GM19397 (cell line): ENCODE measurements around the gene CA6.
"Not testable (repeated sequence)": the region's sequence is repeated elsewhere in the genome, so short reads cannot be mapped to it uniquely, and the experiment has no call there.

Source experiments
- ATAC-seq: cut with Tn5 transposase; IDR thresholded peaks from one replicate; pipeline ENCODE4 v1.9.1; 2021; ENCODE audit warnings: mild to moderate bottlenecking, moderate library complexity; ENCODE audit not compliant: unreplicated experiment

The CA6 gene

DNA sequence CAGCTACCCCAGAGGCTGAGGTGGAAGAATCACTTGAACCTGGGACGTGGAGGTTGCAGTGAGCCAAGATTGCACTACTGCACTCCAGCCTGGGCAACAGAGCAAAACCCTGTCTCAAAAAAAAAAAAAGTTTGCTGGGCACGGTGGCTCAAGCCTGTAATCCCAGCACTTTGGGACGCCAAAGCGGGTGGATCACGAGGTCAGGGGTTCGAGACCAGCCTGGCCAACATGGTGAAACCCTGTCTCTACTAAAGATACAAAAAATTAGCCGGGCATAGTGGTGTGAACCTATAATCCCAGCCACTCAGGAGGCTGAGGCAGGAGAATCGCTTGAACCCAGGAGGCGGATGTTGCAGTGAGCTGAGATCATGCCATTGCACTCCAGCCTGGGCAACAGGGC lies 23.2 kb downstream of the CA6 start:
- not testable (repeated sequence) for ATAC-seq

DNA sequence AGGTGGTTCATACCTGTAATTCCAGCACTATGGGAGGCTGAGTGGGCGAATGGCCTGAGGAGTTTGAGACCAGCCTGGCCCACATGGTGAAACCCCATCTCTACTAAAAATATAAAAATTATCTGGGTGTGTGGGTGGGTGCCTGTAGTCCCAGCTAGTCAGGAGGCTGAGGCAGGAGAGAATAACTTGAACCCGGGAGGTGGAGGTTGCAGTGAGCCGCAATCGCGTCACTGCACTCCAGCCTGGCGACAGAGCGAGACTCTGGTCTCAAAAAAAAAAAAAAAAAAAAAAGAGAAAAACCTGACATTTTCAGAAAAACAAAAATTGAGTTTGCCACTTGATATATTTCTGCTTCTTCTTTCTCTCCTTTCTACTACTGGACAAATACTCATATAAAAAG lies 24.3 kb downstream of the CA6 start:
- no peak for ATAC-seq

- no peak for ATAC-seq
Measured at GRCh38 chr1:8970870-8971337, 25.2 kb downstream of the CA6 start.

DNA sequence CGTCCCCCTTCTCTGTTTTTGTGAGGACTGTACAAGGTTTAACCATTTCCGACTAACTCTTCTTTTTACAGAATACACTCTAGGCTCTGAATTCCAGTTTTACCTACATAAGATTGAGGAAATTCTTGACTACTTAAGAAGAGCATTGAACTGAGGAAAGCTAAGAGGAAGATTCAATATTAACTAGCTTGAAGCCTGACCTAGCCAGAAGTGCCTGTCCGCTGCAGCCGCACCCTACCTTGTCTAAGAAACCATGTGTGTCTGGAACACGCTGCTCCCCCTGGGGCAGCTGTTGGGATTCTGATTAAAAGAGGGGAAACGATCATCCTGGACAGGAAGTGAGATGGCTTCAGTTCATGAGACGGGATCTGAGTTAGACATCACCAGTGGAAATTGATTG lies 28.9 kb downstream of the CA6 start:
- no peak for ATAC-seq

DNA sequence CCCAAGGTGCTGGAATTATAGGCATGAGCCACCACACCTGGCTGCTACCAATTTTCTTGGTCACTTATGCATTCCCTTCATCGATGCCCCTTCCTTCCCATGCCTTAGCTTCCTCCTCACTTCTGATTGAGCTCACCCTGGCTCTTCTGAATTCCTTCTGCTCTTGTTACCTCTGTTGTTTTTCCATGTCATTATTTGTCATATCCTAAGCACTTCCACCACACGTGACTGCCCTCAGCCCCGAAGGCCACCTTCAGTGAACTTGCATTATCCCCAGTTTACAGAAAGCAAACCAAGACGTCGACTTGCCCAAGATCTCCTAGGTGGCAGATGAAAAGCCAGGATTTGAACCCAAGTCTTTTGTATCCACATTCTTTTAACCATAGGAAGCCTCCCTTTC lies 30.7 kb downstream of the CA6 start:
- no peak for ATAC-seq

GRCh38 chr1:8976896-8977450 lies 31.3 kb downstream of the CA6 start:
- ATAC-seq = no peak

DNA sequence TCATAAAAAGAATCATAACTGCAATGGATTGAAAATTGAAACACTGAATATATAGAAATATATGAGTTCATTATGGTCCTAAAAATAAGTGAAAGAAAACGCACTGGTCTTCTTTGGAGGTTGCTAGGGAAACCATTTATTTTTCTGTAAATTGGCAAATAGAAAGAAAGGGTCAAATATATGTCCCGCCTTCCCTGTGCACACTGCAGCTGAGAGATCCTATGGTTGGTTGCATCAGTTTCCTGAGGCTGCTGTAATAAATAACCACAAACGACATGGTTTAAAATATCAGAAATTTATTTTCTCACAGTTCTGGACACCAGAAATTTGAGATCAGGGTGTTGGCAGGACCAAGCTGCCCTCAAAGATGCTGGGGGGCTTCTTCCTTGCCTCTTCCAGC lies 35.0 kb downstream of the CA6 start:
- no peak for ATAC-seq

GRCh38 chr1:8981169-8981568 lies 35.5 kb downstream of the CA6 start:
- ATAC-seq = no peak

- no peak for ATAC-seq
Measured at GRCh38 chr1:8984203-8984602, 38.5 kb downstream of the CA6 start.

DNA sequence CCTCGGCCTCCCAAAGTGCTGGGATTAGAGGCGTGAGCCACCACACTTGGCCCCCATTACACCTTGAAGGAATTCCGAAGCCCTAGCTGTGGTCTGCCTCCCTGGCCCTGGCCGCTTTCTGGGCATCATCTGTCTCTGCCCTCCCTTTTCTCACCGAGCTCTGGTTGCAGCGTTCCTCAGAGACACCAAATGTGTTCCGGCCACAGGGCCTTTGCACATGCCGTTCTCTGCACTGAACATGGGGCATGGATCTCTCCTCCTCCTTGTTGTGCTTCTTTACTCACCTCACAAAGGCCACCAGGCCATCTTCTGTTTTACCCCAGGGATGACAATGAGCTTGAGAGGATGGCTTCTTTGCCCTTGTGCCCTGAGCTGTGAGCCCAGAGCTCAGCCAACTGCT lies 39.3 kb downstream of the CA6 start:
- ATAC-seq = no peak

- ATAC-seq = no peak
Measured at GRCh38 chr1:8985915-8986813, 40.5 kb downstream of the CA6 start.

DNA sequence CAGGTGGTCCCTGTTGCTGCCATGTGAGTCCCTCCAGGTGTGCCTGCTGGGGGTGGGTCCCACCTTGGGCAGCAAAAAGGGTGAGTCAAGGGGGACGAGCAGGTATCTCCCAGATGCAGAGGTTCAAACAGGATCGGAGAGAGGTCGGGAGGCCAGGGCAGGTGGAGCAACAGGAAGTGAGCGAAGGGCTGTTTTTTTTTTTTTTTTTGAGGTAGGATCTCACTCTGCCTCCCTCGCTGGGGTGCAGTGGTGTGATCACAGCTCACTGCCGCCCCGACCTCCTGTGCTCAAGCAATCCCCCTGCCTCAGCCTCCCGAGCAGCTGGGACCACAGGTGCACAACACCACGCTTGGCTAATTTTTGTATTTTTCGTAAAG lies 41.1 kb downstream of the CA6 start:
- ATAC-seq = no peak

DNA sequence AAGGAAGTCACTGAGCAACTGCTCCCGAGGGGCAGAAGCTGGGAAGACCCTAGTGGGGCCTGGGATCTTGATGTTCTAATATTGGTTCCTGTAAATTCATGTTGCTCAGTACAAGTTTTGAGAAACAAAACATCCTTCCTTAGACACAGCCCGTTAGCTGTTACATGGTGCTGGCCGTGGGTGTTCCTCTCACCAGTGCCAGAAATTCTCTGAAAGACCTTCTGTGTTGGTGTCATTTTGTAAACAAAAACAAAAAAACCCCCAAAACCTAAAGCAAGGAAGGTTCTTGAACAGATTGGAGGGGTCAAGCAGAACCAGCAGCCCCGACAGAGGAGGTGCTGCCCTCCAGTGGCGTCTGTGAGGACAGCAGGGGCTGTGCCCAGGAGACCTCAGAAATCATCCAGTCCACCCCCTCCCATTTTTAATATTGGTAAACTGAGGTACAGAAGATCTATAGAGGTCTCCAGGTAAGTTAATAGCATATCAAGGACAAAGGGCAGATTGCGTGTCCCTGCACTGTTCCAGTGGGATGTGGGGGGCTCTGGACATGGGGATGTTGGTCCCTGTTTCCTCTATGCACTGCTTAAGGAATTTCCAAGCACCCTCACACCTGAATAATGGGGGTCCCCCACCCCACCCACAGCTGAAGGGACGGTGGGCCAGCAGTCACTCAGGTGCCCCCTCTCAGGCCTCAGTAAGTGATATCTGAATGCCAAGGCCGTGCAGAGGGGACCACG lies 42.4 kb downstream of the CA6 start:
- ATAC-seq = no peak

- ATAC-seq = no peak
Measured at GRCh38 chr1:8988618-8988967, 42.9 kb downstream of the CA6 start.

GRCh38 chr1:8989061-8989460 lies 43.4 kb downstream of the CA6 start:
- ATAC-seq = no peak

- no peak for ATAC-seq
Measured at GRCh38 chr1:8989821-8990220, 44.2 kb downstream of the CA6 start.

- no peak for ATAC-seq
Measured at GRCh38 chr1:8992936-8993687, 47.4 kb downstream of the CA6 start.

DNA sequence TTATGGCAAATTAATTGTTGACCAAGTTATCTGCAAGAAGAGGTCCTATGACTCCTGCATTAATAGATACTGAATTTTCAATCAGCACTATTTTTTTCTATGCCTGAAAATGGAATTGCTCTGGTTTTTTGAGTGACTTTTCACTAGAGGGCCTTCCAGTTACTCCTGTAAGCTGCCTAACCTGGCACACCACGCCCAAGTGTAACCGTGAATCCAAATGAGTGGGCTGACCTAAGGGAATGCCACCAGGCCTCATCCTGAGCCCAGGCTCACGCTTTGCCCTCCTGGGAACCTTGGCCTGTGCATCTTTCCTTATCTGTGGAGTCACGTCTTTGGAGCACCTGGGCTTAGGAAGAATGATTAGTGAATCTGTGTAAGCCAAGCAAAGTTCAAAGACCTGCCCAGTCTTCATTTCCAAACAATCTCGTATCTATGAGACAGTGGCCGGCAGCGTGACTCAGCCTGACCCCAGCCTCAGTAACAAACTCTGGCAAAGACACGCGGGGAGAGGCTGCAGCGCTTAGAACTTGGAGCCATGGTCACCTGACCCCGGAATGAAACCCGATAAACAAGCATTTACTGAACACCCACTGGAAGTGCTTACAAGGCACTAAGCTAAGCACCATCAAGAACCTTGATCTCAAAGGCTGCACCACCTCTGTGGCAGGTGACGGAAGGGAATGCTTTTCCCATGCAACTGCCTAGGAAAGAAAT lies 48.5 kb downstream of the CA6 start:
- ATAC-seq = not testable (repeated sequence)

GRCh38 chr1:9001534-9002214 lies 56.0 kb downstream of the CA6 start:
- ATAC-seq = not testable (repeated sequence)

DNA sequence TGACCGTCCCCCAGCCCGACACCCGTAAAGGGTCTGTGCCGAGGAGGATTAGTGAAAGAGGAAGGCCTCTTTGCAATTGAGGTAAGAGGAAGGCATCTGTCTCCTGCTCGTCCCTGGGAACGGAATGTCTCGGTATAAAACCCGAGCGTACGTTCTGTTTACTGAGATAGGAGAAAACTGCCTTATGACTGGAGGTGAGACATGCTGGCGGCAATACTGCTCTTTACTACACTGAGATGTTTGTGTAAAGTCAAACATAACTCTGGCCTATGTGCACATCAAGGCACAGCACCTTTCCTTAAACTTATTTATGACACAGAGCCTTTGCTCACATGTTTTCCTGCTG lies 56.5 kb downstream of the CA6 start:
- not testable (repeated sequence) for ATAC-seq
